C4-2B (cell line): Measurements from ENCODE around the gene ZBTB20.

ENCODE experiments used
- ZFX ChIP-seq: fragments of 450-650 bp; IDR thresholded peaks from 2 replicates; pipeline ENCODE4 v1.6.1; 2017
- TF ChIP-seq, protein P1 (sequence below): fragments of 450-650 bp; conservative IDR thresholded peaks from 2 replicates; pipeline ENCODE4 v1.5.1; 2017; ENCODE audit warnings: mild to moderate bottlenecking

DNA sequence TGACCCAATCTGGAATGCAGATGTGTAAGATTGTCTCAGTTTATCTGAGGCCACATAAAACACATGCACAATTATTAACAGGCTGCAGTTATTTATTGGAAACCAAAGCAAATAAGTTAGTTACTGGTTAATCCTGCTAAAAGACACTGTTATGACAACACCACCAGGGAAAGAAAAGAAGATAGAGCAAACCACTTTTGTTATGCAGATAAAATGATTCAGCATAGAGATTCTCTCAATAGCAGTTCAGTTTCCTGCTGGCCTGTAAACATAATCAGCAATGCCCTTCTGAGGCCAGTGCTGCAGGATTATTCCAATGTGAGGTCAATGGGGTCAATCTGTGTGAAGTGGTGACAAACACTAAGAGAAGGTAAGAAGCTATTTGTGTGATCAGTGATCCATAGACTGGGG lies 244.4 kb downstream of the ZBTB20 start:
- TF ChIP-seq, protein P1, sequence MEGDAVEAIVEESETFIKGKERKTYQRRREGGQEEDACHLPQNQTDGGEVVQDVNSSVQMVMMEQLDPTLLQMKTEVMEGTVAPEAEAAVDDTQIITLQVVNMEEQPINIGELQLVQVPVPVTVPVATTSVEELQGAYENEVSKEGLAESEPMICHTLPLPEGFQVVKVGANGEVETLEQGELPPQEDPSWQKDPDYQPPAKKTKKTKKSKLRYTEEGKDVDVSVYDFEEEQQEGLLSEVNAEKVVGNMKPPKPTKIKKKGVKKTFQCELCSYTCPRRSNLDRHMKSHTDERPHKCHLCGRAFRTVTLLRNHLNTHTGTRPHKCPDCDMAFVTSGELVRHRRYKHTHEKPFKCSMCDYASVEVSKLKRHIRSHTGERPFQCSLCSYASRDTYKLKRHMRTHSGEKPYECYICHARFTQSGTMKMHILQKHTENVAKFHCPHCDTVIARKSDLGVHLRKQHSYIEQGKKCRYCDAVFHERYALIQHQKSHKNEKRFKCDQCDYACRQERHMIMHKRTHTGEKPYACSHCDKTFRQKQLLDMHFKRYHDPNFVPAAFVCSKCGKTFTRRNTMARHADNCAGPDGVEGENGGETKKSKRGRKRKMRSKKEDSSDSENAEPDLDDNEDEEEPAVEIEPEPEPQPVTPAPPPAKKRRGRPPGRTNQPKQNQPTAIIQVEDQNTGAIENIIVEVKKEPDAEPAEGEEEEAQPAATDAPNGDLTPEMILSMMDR: no peak
- TF ChIP-seq ZFX: no peak
